GM21529 (cell line): Measurements from ENCODE around the gene KIAA0586.
A peak's percentile ranks its signal among the peaks of the same experiment; 100 is the strongest.
"Not testable (repeated sequence)": the region's sequence is repeated elsewhere in the genome, so short reads cannot be mapped to it uniquely, and the experiment has no call there.

Experiments
- ATAC-seq: cut with Tn5 transposase; IDR thresholded peaks from one replicate; pipeline ENCODE4 v1.9.1; 2021; ENCODE audit not compliant: unreplicated experiment

KIAA0586 gene

GRCh38 chr14:58427281-58428117 lies at the start of gene KIAA0586, which contains the start of gene TIMM9:
TSS of gene KIAA0586 (plus strand) at chr14:58427719. CDS start at chr14:58428265, 546 bp downstream.
TSS of gene TIMM9 (minus strand) at chr14:58427531. CDS start at chr14:58411945, 15,586 bp downstream.
- ATAC-seq: peak; percentile 91

GRCh38 chr14:58390830-58391229 lies 36.7 kb upstream of the KIAA0586 start:
- ATAC-seq: no peak

GRCh38 chr14:58395562-58395811 lies 32.0 kb upstream of the KIAA0586 start:
- ATAC-seq: no peak

GRCh38 chr14:58395812-58396788 lies 31.4 kb upstream of the KIAA0586 start, which contains the start of gene TOMM20L:
TSS of gene TOMM20L (plus strand) at chr14:58395930. CDS start at chr14:58395958, 28 bp downstream.
- ATAC-seq: peak; percentile 95

- ATAC-seq: no peak
Measured at GRCh38 chr14:58397156-58397555, 30.4 kb upstream of the KIAA0586 start.

GRCh38 chr14:58398495-58398894 lies 29.0 kb upstream of the KIAA0586 start:
- ATAC-seq: no peak

GRCh38 chr14:58398895-58399294 lies 28.6 kb upstream of the KIAA0586 start:
- no peak for ATAC-seq

GRCh38 chr14:58401587-58401986 lies 25.9 kb upstream of the KIAA0586 start:
- ATAC-seq: no peak

GRCh38 chr14:58408681-58409215 lies 18.8 kb upstream of the KIAA0586 start:
- no peak for ATAC-seq

GRCh38 chr14:58414845-58415244 lies 12.7 kb upstream of the KIAA0586 start:
- ATAC-seq: no peak

GRCh38 chr14:58415636-58416547 lies 11.6 kb upstream of the KIAA0586 start:
- no peak for ATAC-seq

- ATAC-seq: not testable (repeated sequence)
Measured at GRCh38 chr14:58416934-58417333, 10.6 kb upstream of the KIAA0586 start.

GRCh38 chr14:58426670-58427280 lies 744 bp upstream of the KIAA0586 start:
- ATAC-seq: peak; percentile 40

- no peak for ATAC-seq
Measured at GRCh38 chr14:58428118-58428683, 682 bp downstream of the KIAA0586 start.

- no peak for ATAC-seq
Measured at GRCh38 chr14:58430156-58430555, 2.6 kb downstream of the KIAA0586 start.

- ATAC-seq: no peak
Measured at GRCh38 chr14:58439476-58439875, 12.0 kb downstream of the KIAA0586 start.

- no peak for ATAC-seq
Measured at GRCh38 chr14:58444627-58445026, 17.1 kb downstream of the KIAA0586 start.

GRCh38 chr14:58455593-58456265 lies 28.2 kb downstream of the KIAA0586 start:
- no peak for ATAC-seq

- ATAC-seq: no peak
Measured at GRCh38 chr14:58460772-58461171, 33.3 kb downstream of the KIAA0586 start.
